HG03159 (cell line): ENCODE data around the gene DYRK1A.
"Not testable (repeated sequence)": the region's sequence is repeated elsewhere in the genome, so short reads cannot be mapped to it uniquely, and the experiment has no call there.

Experiments used
- ATAC-seq: cut with Tn5 transposase; IDR thresholded peaks from one replicate; pipeline ENCODE4 v1.9.1; 2021; ENCODE audit warnings: mild to moderate bottlenecking, moderate library complexity; ENCODE audit not compliant: unreplicated experiment

Gene DYRK1A

GRCh38 chr21:37366482-37367316 is at the start of gene DYRK1A:
TSS of gene DYRK1A (plus strand) at chr21:37366773. CDS start at chr21:37420375, 53,602 bp downstream.
- ATAC-seq = peak; percentile 58

GRCh38 chr21:37319551-37319950 is 47.0 kb upstream of the DYRK1A start:
- ATAC-seq = no peak

- no peak for ATAC-seq
These were observed 44.5 kb upstream of the DYRK1A start for GRCh38 chr21:37322084-37322483.

- ATAC-seq = no peak
These were observed 42.0 kb upstream of the DYRK1A start for GRCh38 chr21:37324558-37324957.

- ATAC-seq = not testable (repeated sequence)
These were observed 38.4 kb upstream of the DYRK1A start for GRCh38 chr21:37328147-37328546.

- no peak for ATAC-seq
These were observed 35.2 kb upstream of the DYRK1A start for GRCh38 chr21:37331411-37331810.

GRCh38 chr21:37335053-37335452 is 31.5 kb upstream of the DYRK1A start:
- ATAC-seq = no peak

GRCh38 chr21:37337179-37337578 is 29.4 kb upstream of the DYRK1A start:
- no peak for ATAC-seq

- ATAC-seq = no peak
These were observed 28.7 kb upstream of the DYRK1A start for GRCh38 chr21:37337831-37338230.

GRCh38 chr21:37338671-37339551 is 27.7 kb upstream of the DYRK1A start:
- no peak for ATAC-seq

- ATAC-seq = no peak
These were observed 27.0 kb upstream of the DYRK1A start for GRCh38 chr21:37339552-37339939.

GRCh38 chr21:37341254-37341960 is 25.2 kb upstream of the DYRK1A start:
- no peak for ATAC-seq

- ATAC-seq = no peak
These were observed 24.4 kb upstream of the DYRK1A start for GRCh38 chr21:37342046-37342632.

- ATAC-seq = no peak
These were observed 19.6 kb upstream of the DYRK1A start for GRCh38 chr21:37346841-37347430.

GRCh38 chr21:37348664-37349063 is 17.9 kb upstream of the DYRK1A start:
- no peak for ATAC-seq

GRCh38 chr21:37350472-37350871 is 16.1 kb upstream of the DYRK1A start:
- ATAC-seq = no peak

- ATAC-seq = no peak
These were observed 9.9 kb upstream of the DYRK1A start for GRCh38 chr21:37356706-37357105.

- ATAC-seq = no peak
These were observed 8.9 kb upstream of the DYRK1A start for GRCh38 chr21:37357691-37358090.

- ATAC-seq = no peak
These were observed 8.2 kb upstream of the DYRK1A start for GRCh38 chr21:37358397-37358796.

- no peak for ATAC-seq
These were observed 2.6 kb upstream of the DYRK1A start for GRCh38 chr21:37363936-37364335.
